Neural crest cell (in vitro differentiated cells): ENCODE measurements around the gene EPHB6. TPM values are rescaled to one million over a fixed set of nuclear protein-coding genes. Genes with fewer than 3 reads are reported as not detected.

ENCODE experiments used
- DNase-seq: peaks from one replicate; pipeline ENCODE4 v3.0.0; 2021; ENCODE audit warnings: low read depth, mixed read lengths, low spot score
- H3K27ac Mint-ChIP-seq: one replicate; pipeline ENCODE4 v1.8.0; 2021; ENCODE audit warnings: mild to moderate bottlenecking, mixed read lengths; ENCODE audit not compliant: unreplicated experiment
- H3K27me3 Mint-ChIP-seq: 2 replicates; pipeline ENCODE4 v1.8.0; 2021; ENCODE audit warnings: low read depth, mild to moderate bottlenecking, mixed read lengths
- H3K36me3 Mint-ChIP-seq: 2 replicates; pipeline ENCODE4 v1.8.0; 2021; ENCODE audit warnings: low read depth, mild to moderate bottlenecking, mixed read lengths
- H3K4me1 Mint-ChIP-seq: 2 replicates; pipeline ENCODE4 v1.8.0; 2021; ENCODE audit warnings: mixed read lengths
- H3K4me3 Mint-ChIP-seq: one replicate; pipeline ENCODE4 v1.8.0; 2021; ENCODE audit warnings: mild to moderate bottlenecking, mixed read lengths
- H3K9me3 Mint-ChIP-seq: 2 replicates; pipeline ENCODE4 v1.8.0; 2021; ENCODE audit warnings: mixed read lengths
- CTCF ChIP-seq: fragments of 200-600 bp; sonication (generic); conservative IDR thresholded peaks from 2 replicates; pipeline ENCODE4 v1.5.0; 2021; ENCODE audit warnings: antibody characterized with exemption, mild to moderate bottlenecking
- total RNA-seq: library from RNA; stranded (reverse); gene quantifications from 2 replicates; pipeline ENCODE4 v1.2.1, GENCODE V29; 2021

The EPHB6 gene
- total RNA-seq, 1 donor from 2014 or later = 12.3 TPM

DNA sequence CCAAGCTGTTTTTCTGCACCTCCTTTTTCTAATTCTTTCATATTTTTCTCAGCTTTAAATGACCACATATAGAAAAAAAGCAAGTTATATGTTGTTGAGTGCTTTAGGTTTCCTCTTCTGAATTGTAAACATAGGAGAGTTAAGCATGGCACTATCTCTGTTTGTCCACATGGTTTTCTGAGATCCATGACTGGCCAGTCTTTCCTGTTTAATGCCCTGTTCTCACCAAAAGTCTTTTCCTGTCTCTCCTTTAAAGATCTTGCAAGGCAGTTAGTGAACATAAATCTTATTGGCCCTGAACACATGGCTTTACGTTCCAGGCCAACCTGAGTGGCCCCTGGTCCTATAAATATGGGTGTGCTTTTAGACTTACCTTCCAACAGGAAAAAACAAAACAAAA lies 59.2 kb downstream of the EPHB6 start:
- Mint-ChIP-seq H3K4me3 (no peak overlapping the region), H3K27ac (no peak overlapping the region), H3K36me3 (no peaks in the 10 kb centered on the region), H3K27me3 (peaks cover 45% of the 10 kb centered on the region), H3K9me3 (no peaks in the 10 kb centered on the region), H3K4me1 (no peaks in the 10 kb centered on the region)
- no peak for DNase-seq
- no peak for TF ChIP-seq CTCF

- DNase-seq = no peak
- Mint-ChIP-seq H3K27ac (no peak overlapping the region), H3K36me3 (no peaks in the 10 kb centered on the region), H3K9me3 (no peaks in the 10 kb centered on the region), H3K27me3 (peaks cover 36% of the 10 kb centered on the region), H3K4me3 (no peak overlapping the region), H3K4me1 (no peaks in the 10 kb centered on the region)
- TF ChIP-seq CTCF = no peak
Observed at GRCh38 chr7:142915315-142915714, 60.4 kb downstream of the EPHB6 start.

GRCh38 chr7:142916508-142916907 lies 61.6 kb downstream of the EPHB6 start:
- DNase-seq = no peak
- H3K27me3 Mint-ChIP-seq = peaks cover 26% of the 10 kb centered on the region
- no peaks in the 10 kb centered on the region for H3K4me1 Mint-ChIP-seq

DNA sequence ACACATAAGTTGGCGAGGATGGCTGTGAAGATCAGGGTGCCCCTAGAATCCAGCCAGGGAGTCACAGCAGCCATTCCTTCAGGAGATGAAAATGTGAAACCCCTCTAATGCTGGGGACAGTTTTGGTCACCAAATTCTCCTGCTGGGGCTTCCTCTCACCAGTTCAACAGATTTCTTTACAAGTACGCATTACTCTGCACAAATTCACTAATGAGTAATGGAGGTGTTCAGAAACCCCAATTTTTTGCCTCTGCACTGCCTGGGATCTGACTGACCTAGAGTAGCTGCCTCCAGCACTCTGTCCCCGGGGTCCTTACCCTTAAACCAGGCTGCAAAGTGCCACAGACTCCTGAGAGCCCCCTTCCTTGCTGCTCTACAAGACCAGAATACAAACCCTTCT lies 62.6 kb downstream of the EPHB6 start:
- Mint-ChIP-seq H3K9me3 (no peaks in the 10 kb centered on the region), H3K4me1 (no peaks in the 10 kb centered on the region), H3K4me3 (no peak overlapping the region), H3K27ac (no peak overlapping the region), H3K36me3 (no peaks in the 10 kb centered on the region), H3K27me3 (peaks cover 20% of the 10 kb centered on the region)
- no peak for TF ChIP-seq CTCF
- no peak for DNase-seq

More at GRCh38 chr7:142916508-142916907, 61.6 kb downstream of the EPHB6 start:
- no peak for TF ChIP-seq CTCF
- Mint-ChIP-seq H3K4me3 (no peak overlapping the region), H3K27ac (no peak overlapping the region), H3K9me3 (no peaks in the 10 kb centered on the region), H3K36me3 (no peaks in the 10 kb centered on the region)

DNA sequence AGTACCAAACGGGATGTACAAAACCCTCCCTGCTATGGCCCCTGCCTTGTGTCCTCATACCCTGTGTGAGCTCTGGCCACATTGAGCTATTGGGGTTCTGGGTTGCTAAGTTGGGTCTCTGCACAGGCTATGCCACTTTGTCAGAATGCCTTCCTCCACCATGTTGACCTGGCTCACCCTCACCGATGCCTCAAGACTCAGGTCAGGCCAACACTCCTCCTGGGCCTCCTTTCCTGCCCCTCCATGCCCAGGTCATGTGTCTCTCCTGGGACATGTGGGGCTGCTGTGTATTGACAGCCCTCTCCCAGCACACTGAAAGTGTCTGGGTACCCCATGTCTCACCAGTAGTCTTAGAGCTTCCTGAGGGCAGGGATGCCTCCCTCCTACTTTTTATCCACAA lies 64.0 kb downstream of the EPHB6 start:
- DNase-seq = no peak
- Mint-ChIP-seq H3K27me3 (peaks cover 7% of the 10 kb centered on the region), H3K4me1 (no peaks in the 10 kb centered on the region)

More for the DNA sequence above, 64.0 kb downstream of the EPHB6 start:
- Mint-ChIP-seq H3K36me3 (no peaks in the 10 kb centered on the region), H3K27ac (no peak overlapping the region), H3K9me3 (no peaks in the 10 kb centered on the region), H3K4me3 (no peak overlapping the region)
- TF ChIP-seq CTCF = no peak
